ENCODE results near the gene SNTG2.

Gene SNTG2

GRCh38 chr2:1318366-1319009, 367.8 kb downstream of the SNTG2 start:
- TF ChIP-seq, protein P1, sequence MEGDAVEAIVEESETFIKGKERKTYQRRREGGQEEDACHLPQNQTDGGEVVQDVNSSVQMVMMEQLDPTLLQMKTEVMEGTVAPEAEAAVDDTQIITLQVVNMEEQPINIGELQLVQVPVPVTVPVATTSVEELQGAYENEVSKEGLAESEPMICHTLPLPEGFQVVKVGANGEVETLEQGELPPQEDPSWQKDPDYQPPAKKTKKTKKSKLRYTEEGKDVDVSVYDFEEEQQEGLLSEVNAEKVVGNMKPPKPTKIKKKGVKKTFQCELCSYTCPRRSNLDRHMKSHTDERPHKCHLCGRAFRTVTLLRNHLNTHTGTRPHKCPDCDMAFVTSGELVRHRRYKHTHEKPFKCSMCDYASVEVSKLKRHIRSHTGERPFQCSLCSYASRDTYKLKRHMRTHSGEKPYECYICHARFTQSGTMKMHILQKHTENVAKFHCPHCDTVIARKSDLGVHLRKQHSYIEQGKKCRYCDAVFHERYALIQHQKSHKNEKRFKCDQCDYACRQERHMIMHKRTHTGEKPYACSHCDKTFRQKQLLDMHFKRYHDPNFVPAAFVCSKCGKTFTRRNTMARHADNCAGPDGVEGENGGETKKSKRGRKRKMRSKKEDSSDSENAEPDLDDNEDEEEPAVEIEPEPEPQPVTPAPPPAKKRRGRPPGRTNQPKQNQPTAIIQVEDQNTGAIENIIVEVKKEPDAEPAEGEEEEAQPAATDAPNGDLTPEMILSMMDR (IDR thresholded peaks at IDR 0.05; ENCODE audit: insufficient read depth, low read depth, low read length, missing control alignments), result no peak
- DNase-seq (ENCODE audit: low read depth), result no peak
- no peak overlapping the region for H3K4me3 ChIP-seq (ENCODE audit: low read depth, low read length)

GRCh38 chr2:1319393-1319792, 368.7 kb downstream of the SNTG2 start:
- TF ChIP-seq, protein P1 (IDR thresholded peaks at IDR 0.05; ENCODE audit: insufficient read depth, low read depth, low read length, missing control alignments), result no peak
- no peak for DNase-seq (ENCODE audit: low read depth)

GRCh38 chr2:1321321-1321720, 370.7 kb downstream of the SNTG2 start:
- DNase-seq (ENCODE audit: low read depth), result no peak
- H3K4me3 ChIP-seq (ENCODE audit: low read depth, low read length), result no peak overlapping the region
- TF ChIP-seq, protein P1 (IDR thresholded peaks at IDR 0.05; ENCODE audit: insufficient read depth, low read depth, low read length, missing control alignments), result no peak

More at GRCh38 chr2:1319393-1319792, 368.7 kb downstream of the SNTG2 start:
- no peak overlapping the region for H3K4me3 ChIP-seq (ENCODE audit: low read depth, low read length)

GRCh38 chr2:1324884-1325283, 374.2 kb downstream of the SNTG2 start:
- DNase-seq (ENCODE audit: low read depth), result no peak
- TF ChIP-seq, protein P1 (IDR thresholded peaks at IDR 0.05; ENCODE audit: insufficient read depth, low read depth, low read length, missing control alignments), result no peak
- H3K4me3 ChIP-seq (ENCODE audit: low read depth, low read length), result no peak overlapping the region

GRCh38 chr2:1328684-1329083, 378.0 kb downstream of the SNTG2 start:
- DNase-seq (ENCODE audit: low read depth), result no peak
- H3K4me3 ChIP-seq (ENCODE audit: low read depth, low read length), result no peak overlapping the region
- TF ChIP-seq, protein P1 (IDR thresholded peaks at IDR 0.05; ENCODE audit: insufficient read depth, low read depth, low read length, missing control alignments), result no peak

DNA sequence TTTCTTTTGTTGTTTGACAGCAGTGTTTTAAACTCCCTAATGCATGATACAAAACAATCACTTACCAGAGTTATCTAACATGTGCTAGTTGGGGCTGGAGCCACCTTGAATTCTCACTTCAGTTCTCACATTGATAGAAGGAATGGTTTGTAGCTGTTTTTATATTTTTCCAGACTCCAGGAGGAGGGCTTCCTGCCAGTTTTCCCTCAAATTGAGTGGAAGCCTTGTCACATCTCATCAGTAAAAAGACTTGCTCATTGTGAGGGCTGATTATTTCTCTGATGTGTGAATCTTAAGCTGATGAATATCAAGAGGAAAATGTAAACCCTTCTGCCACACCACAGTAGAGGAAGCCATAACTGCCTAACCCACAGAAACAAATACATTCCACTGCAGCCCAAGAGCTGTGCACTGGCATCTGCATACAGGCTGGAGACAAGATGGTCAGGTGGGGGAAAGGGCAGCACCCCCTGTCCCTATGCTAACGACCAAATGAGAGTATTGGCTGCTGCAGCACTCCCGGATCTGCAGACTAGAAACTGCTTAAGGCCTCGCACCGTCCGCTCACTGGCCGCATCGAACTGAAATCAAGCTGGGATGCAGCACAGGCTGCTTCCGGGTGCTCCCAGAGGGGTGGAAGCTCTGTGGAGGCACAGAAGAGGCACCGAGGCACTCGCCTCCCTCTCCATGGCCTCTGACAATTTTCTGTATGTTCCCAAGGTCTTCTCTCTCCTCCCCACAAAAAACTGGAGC, 388.9 kb downstream of the SNTG2 start:
- DNase-seq (ENCODE audit: low read depth), result no peak
- TF ChIP-seq, protein P1 (IDR thresholded peaks at IDR 0.05; ENCODE audit: insufficient read depth, low read depth, low read length, missing control alignments), result no peak
- H3K4me3 ChIP-seq (ENCODE audit: low read depth, low read length), result no peak overlapping the region

Data from GM12865 (cell line).